Large intestine (tissue), 12 donors: ENCODE data around the gene PAQR4. TPM values are rescaled to one million over a fixed set of nuclear protein-coding genes. Genes with fewer than 3 reads are reported as not detected.
"Not testable (repeated sequence)": the region's sequence is repeated elsewhere in the genome, so short reads cannot be mapped to it uniquely, and the experiment has no call there.

Experiments
- DNase-seq, 2 donors: peaks; one replicate each; pipeline versions ENCODE4 v3.0.0 to v3.0.0-alpha.2; 2013
- H3K27ac ChIP-seq: one replicate; pipeline ENCODE4 v1.5.1; 2013; ENCODE audit warnings: low read length
- H3K27me3 ChIP-seq: 2 replicates; pipeline ENCODE4 v1.6.1; 2013; ENCODE audit warnings: low read length; ENCODE audit not compliant: control insufficient read depth, insufficient read depth
- H3K36me3 ChIP-seq: 2 replicates; pipeline ENCODE4 v1.6.1; 2013; ENCODE audit warnings: low read length; ENCODE audit not compliant: control insufficient read depth, insufficient read depth
- H3K4me1 ChIP-seq: one replicate; pipeline ENCODE4 v1.6.1; 2013; ENCODE audit warnings: low read length; ENCODE audit not compliant: control insufficient read depth, insufficient read depth
- H3K4me3 ChIP-seq: one replicate; pipeline ENCODE4 v1.5.1; 2013; ENCODE audit warnings: low read length
- H3K9me3 ChIP-seq: one replicate; pipeline ENCODE4 v1.6.1; 2013; ENCODE audit warnings: mild to moderate bottlenecking, low read depth, low read length, moderate library complexity; ENCODE audit not compliant: control insufficient read depth
- WGBS: methylation state at CpG from one replicate; pipeline ENCODE4 v1.1.5; 2013; ENCODE audit warnings: low lambda C conversion rate; ENCODE audit not compliant: insufficient coverage; 5-methylcytosine and 5-hydroxymethylcytosine counted together
- long read RNA-seq, 11 donors: transcript quantifications; one replicate each; lab custom pipeline, GENCODE V29; 2026
- polyA plus RNA-seq: library from polyadenylated mRNA; unstranded; fragments of 120-200 nt; gene quantifications from one replicate; pipeline ENCODE4 v1.2.1, GENCODE V29; 2013

Gene PAQR4
- polyA plus RNA-seq = 16.4 TPM
- long read RNA-seq, donor 1, partial matches to known transcripts = 0 of 1 reads
- long read RNA-seq, donor 1, other reads (novel, unspliced or antisense) = 0 of 1 reads
- long read RNA-seq, donor 2, transcript PAQR4-202 (3 exons, 2,793 nt) = major isoform, 6 of 11 reads
- long read RNA-seq, donor 2, partial matches to known transcripts = 0 of 11 reads
- long read RNA-seq, donor 2, other reads (novel, unspliced or antisense) = 0 of 11 reads
- long read RNA-seq, donor 3 = 0 reads
- long read RNA-seq, donor 4 = 0 reads
- long read RNA-seq, donor 5, partial matches to known transcripts = 0 of 4 reads
- long read RNA-seq, donor 5, other reads (novel, unspliced or antisense) = 0 of 4 reads
- long read RNA-seq, donor 6, transcript PAQR4-202 (3 exons, 2,793 nt) = major isoform, 6 of 7 reads
- long read RNA-seq, donor 6, partial matches to known transcripts = 0 of 7 reads
- long read RNA-seq, donor 6, other reads (novel, unspliced or antisense) = 0 of 7 reads
- long read RNA-seq, donor 7, partial matches to known transcripts = 0 of 2 reads
- long read RNA-seq, donor 7, other reads (novel, unspliced or antisense) = 0 of 2 reads
- long read RNA-seq, donor 8, transcript PAQR4-202 (3 exons, 2,793 nt) = major isoform, 5 of 6 reads
- long read RNA-seq, donor 8, partial matches to known transcripts = 0 of 6 reads
- long read RNA-seq, donor 8, other reads (novel, unspliced or antisense) = 0 of 6 reads
- long read RNA-seq, donor 9, partial matches to known transcripts = 0 of 4 reads
- long read RNA-seq, donor 9, other reads (novel, unspliced or antisense) = 0 of 4 reads
- long read RNA-seq, donor 10, partial matches to known transcripts = 0 of 46 reads
- long read RNA-seq, donor 10, other reads (novel, unspliced or antisense) = 42 of 46 reads
- long read RNA-seq, donor 11, partial matches to known transcripts = 0 of 1 reads
- long read RNA-seq, donor 11, other reads (novel, unspliced or antisense) = 0 of 1 reads

DNA sequence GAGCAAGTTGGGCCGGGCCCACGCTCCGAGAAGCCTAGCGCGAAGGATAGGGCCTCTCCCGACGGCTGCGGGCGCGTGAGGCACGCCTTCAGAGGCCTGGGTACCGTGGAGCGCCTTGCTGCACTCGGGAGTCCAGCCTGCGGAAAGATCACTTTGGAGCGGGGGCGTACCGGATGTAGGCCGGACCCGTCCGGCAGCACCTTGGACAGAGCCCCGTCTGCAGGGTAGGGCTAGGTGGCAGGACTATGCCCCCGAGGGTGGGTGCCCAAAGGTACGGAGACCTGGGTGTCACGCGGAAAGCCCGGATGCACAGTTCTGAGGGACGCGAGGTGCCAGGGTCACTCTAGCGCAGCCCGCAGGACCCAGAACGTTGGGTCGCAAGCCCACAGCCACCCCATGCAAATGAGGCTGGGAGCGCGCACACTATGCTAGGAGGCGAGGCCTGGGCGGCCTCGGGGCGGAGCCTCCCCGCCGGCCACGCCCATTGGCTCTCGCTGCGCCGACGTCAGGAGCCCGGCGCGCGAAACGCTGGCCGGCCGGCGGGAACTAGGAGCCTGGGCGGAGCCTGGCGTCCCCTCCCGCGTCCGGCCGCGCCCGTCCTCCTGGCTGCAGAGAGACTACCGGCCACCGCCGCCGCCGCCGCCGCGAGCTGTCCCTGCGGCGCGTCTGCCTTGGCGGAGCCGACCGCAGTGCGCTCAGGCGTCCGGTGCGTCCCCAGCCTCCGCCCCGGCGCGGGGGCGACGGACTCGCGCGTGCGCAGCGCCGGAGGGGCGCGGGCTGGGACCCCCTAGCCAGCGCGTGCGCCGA is at the start of gene PAQR4:
Gene PAQR4, plus strand, starts transcription at position 611 of the 807 bp plus-strand sequence. CDS start 327 bp downstream, outside the sequence.
- Histone ChIP-seq H3K4me3 (peak within 1 kb of the TSS; percentile 66), H3K27me3 (peaks cover 45% of the 10 kb centered on the region), H3K4me1 (peaks cover 33% of the 10 kb centered on the region), H3K9me3 (peaks cover 22% of the 10 kb centered on the region), H3K36me3 (peaks cover 11% of the 10 kb centered on the region), H3K27ac (peak within 1 kb of the TSS; percentile 35)
- peak; percentile 90 to 95 for DNase-seq
- WGBS = no CpG with 5 or more reads among the region's 98 CpGs

DNA sequence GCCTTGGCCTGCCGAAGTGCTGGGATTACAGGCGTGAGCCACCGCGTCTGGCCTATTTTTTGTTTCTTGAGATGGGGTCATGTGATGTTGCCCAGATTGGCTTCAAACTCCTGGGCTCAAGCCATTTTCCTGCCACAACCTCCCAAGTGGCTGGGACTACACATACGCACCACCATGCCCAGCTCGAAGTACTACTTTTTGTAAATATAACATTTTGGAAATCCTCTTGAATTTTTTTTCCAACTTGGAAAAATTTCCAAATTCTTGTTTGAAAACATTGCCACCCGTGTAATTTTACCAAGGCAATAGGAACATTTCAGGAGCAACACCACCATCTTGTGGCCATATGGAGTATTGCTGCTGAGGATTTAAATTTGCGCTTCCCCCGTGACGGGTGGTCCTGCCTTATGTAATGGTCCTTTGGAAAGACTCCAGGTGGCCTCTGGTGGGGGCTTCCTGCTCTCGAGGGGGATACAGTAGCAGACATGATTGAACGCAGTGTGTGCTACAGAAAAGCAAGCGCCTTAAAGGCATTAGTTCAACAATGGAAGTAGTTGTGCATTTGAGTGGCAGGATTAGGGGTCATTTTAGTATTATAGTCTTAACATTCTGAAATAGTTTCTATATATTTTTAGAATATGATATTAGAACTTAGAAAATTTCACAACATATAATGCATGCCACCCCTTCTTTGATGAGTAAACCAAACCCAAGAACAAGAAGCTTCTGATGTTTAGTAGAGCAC is 49.5 kb upstream of the PAQR4 start:
- no peak overlapping the region for H3K4me3 ChIP-seq
- H3K36me3 ChIP-seq = peaks cover 6% of the 10 kb centered on the region
- no peaks in the 10 kb centered on the region for H3K4me1 ChIP-seq
- peak; percentile 39 to 43 for DNase-seq
- no peaks in the 10 kb centered on the region for H3K27me3 ChIP-seq
- WGBS = no CpG with 5 or more reads among the region's 13 CpGs
- no peaks in the 10 kb centered on the region for H3K9me3 ChIP-seq
- H3K27ac ChIP-seq = no peak overlapping the region

DNA sequence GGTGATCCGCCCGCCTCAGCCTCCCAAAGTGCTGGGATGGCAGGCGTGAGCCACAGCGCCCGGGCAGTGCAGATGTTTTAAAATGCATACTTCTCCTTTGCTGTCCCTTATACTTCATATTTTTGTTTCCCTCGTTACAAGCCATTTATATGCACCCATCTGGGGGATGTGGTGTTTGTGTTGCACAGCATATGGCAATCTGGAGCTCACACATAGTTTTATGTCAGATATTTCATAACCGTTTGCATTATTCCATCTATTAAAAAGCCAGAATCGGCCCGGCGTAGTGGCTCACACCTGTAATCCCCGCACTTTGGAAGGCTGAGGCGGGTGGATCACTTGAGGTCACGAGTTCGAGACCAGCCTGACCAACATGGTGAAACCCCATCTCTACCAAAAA is 45.7 kb upstream of the PAQR4 start:
- H3K4me1 ChIP-seq = peaks cover 2% of the 10 kb centered on the region
- no peak overlapping the region for H3K27ac ChIP-seq
- 100% methylated on average over 4 of the region's 14 CpGs for WGBS
- DNase-seq = no peak
- no peak overlapping the region for H3K4me3 ChIP-seq
- peaks cover 6% of the 10 kb centered on the region for H3K36me3 ChIP-seq
- H3K9me3 ChIP-seq = peaks cover 4% of the 10 kb centered on the region
- peaks cover 2% of the 10 kb centered on the region for H3K27me3 ChIP-seq

DNA sequence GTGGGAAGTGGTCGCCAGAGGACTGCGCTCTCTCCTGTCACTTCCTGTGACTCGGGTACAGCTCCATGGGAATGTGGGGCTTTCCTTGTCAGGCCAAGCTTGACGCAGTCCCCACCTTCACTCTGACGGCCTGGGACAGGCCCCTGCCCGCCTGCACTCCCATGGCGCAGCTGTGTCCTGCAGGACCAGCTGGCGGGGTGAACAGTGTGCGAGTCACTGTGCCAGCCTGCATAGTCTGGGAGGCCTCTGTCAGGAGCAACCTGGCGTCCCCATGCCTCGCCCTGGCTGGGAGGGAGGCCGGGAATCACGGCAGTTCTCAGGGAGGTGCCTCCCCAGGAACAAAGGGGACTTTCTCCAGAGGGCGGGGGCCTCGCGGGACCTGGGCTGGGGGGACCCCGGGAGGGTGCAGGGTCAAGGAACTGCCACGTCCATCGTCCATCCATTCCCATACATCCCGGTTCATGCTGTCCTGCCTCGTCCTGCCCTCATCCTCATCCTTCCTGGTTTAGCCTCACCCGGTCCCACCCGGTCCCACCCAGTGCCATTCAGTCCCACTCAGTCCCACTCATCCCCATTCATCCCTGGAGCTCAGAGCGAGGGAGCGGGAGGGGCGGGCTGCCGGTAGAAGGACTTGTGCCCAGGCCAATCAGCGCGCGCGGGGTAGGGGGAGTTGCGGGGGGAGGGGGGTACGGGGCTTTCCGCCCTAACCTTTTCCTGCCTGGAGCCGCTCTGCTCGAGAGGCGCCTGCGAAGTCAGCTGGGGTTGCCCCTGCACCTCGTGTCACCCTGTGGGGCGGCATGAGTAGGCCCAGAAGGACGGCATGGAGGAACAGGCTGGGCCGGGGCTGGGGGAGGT is 44.0 kb upstream of the PAQR4 start:
- WGBS = 60% methylated on average over 1 of the region's 42 CpGs
- no peak overlapping the region for H3K27ac ChIP-seq
- peaks cover 4% of the 10 kb centered on the region for H3K9me3 ChIP-seq
- peaks cover 11% of the 10 kb centered on the region for H3K36me3 ChIP-seq
- H3K4me1 ChIP-seq = peaks cover 2% of the 10 kb centered on the region
- peaks cover 2% of the 10 kb centered on the region for H3K27me3 ChIP-seq
- no peak for DNase-seq
- H3K4me3 ChIP-seq = no peak overlapping the region

DNA sequence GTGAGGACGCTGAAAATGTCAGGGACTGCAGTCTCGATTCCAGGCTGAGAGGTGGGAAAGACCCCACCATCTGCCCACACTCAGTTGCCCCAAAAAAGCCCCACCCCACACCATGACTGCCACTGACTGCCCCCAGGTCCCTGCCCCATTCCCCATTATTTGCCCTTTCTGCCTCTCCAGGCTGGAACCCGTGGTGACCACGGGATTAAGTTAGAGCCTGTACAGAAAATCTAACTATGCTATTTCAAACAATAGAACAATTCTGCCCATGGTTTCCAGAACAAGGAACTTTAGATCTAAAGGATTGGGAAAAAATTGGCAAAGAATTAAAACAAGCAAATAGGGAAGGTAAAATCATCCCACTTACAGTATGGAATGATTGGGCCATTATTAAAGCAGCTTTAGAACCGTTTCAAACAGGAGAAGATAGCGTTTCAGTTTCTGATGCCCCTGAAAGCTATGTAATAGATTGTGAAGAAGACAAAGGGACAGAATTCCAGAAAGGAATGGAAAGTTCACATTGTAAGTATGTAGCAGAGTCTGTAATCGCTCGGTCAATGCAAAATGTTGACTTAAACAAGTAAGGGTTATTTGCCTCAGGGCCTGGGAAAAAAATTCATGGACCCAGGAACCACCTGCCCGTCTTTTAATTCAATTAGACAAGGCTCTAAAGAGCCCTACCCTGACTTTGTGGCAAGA is 43.0 kb upstream of the PAQR4 start:
- Histone ChIP-seq H3K4me1 (peaks cover 2% of the 10 kb centered on the region), H3K27ac (no peak overlapping the region), H3K9me3 (peaks cover 4% of the 10 kb centered on the region), H3K4me3 (no peak overlapping the region), H3K27me3 (peaks cover 2% of the 10 kb centered on the region), H3K36me3 (peaks cover 14% of the 10 kb centered on the region)
- 89% methylated on average over 3 of the region's 9 CpGs for WGBS
- DNase-seq = no peak

DNA sequence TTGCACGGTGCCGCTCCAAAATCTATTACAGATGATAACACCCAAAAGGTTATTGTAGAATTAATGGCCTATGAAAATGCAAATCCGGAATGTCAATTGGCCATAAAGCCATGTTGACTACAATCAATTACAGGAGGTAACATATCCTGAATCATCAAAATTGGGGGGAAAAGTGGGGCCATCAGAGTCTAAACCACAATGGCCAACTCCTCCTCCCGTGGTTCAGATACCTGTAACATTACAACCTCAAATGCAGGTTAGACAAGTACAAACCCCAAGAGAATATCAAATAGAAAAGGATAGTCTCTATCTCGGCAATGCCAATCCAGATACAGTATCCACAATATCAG is 42.5 kb upstream of the PAQR4 start:
- peaks cover 2% of the 10 kb centered on the region for H3K27me3 ChIP-seq
- WGBS = 100% methylated on average over 1 of the region's 5 CpGs
- peaks cover 14% of the 10 kb centered on the region for H3K36me3 ChIP-seq
- peaks cover 4% of the 10 kb centered on the region for H3K9me3 ChIP-seq
- DNase-seq = no peak
- H3K4me3 ChIP-seq = no peak overlapping the region
- peaks cover 2% of the 10 kb centered on the region for H3K4me1 ChIP-seq
- H3K27ac ChIP-seq = no peak overlapping the region

DNA sequence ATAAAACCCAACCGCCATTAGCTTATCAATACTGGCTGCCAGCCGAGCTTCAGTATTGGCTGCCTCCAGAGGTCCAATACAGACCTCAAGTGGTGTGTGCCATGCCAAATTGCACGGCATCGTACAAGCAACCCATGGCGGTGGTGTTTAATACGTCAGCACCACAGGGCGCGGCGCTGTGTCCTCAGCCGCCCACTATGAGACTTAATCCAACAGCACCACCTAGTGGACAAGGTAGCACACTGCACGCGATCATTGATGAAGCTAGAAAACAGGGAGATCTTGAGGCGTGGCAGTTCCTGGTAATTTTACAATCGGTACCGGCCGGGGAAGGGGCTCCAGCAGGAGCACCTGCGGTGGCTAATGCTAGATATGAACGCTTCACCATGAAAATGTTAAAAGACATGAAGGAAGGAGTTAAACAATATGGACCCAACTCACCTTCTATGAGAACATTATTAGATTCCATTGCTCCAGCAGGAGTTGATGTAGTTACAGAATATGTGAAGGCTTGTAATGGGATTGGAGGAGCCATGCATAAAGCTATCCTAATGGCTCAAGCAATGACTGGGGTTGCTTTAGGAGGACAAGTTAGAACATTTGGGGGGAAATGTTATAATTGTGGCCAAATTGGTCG is 42.0 kb upstream of the PAQR4 start:
- Histone ChIP-seq H3K36me3 (peaks cover 13% of the 10 kb centered on the region), H3K9me3 (peaks cover 4% of the 10 kb centered on the region), H3K4me3 (no peak overlapping the region), H3K27ac (no peak overlapping the region), H3K4me1 (peaks cover 2% of the 10 kb centered on the region), H3K27me3 (peaks cover 2% of the 10 kb centered on the region)
- no CpG with 5 or more reads among the region's 19 CpGs for WGBS
- peak; percentile 82 to 84 for DNase-seq

DNA sequence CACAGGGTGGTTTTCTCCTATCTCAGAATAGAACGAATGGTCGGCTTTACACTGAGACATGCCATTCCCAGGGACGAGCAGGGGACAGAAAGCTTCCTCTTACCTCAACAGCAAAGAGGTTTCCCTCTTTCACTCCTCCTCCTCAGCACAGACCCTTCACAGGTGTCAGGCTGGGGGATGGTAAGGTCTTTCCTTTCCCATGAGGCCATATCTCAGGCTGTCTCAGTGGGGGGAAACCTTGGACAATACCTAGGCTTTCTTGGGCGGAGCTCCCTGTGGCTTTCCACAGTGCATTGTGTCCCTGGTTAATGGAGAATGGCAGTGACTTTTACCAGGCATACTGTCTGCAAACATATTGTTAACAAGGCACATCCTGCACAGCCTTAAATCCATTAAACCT is 41.0 kb upstream of the PAQR4 start:
- H3K4me1 ChIP-seq, H3K36me3 ChIP-seq, H3K27ac ChIP-seq, H3K9me3 ChIP-seq, H3K4me3 ChIP-seq, H3K27me3 ChIP-seq, DNase-seq: not testable (repeated sequence)
- no CpG with 5 or more reads among the region's 4 CpGs for WGBS
